Heart left ventricle (tissue), 13 donors: ENCODE data around the gene MNX1.

Experiments
- CTCF ChIP-seq, 12 donors: fragments of 200-600 bp; sonication (generic) in 4 of 12; IDR thresholded peaks; one replicate each; pipeline versions ENCODE4 v1.5.0 to v1.8.0; 2018 to 2022; ENCODE audit warnings: antibody characterized with exemption in 12 of 12, mild to moderate bottlenecking in 5 of 12
- POLR2A ChIP-seq, 2 donors: fragments of 450-650 bp; IDR thresholded peaks; one replicate each; pipeline ENCODE4 v1.6.1; 2017; ENCODE audit warnings: antibody characterized with exemption in 2 of 2, mild to moderate bottlenecking in 2 of 2, moderate library complexity in 2 of 2
- donor health status: ischemic (EF 13 %, LVEDD 7.1; RV severe dilation, severe dysfunction).
- donor health status: DM: no; HTN: yes; CAD: no.
- donor health status: DM: no; HTN: no; CAD: no.
- donor health status: ischemic (EF 25% LVEDD 6.9; RV normal size, moderate dysfunction).
- donor health status: ischemic (EF 25% LVEDD 5.7; RV mildly dilated, moderate dysfunction).
- donor health status: ischemic (EF 35%, LVEDD 5.7; RV mildly dilated, moderate dysfunction).
- donor health status: nonischemic (EF 11% LVEDD 7.7; RV severe dilation, severe dysfunction).
- donor health status: DM: yes; HTN: yes; CAD: no.
- donor health status: PGD.
- donor health status: ischemic (EF 29% LVEDD 5.4; RV normal size, mild dysfunction).
- donor health status: nonischemic (EF 23%, LVEDD 6.1; RV moderate dilation, normal function).

- TF ChIP-seq CTCF (IDR thresholded peaks at IDR 0.05) (no peak), POLR2A (IDR thresholded peaks at IDR 0.05) (no peak)
Observed at GRCh38 chr7:157044147-157044687, 33.8 kb upstream of the MNX1 start.
